ENCODE measurements around the gene FRAS1.

DNA sequence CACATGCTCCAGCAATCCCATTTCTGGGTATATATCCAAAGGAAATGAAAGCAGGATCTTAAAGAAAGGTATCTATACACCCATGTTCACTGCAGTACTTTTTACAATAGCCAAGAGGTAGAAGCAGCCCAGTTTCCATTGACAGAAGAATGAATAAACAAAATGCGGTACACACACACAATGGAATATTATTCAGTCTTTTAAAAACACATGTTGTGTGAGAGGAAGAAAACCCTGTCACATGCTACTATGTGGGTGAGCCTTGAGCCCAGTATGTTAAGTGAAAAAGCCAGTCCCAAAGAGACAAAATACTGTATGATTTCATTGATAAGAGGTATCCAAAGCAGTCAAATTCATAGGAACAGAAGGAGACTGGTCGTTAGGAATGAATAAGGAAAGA, 500.7 kb downstream of the FRAS1 start:
- TF ChIP-seq, protein P1, sequence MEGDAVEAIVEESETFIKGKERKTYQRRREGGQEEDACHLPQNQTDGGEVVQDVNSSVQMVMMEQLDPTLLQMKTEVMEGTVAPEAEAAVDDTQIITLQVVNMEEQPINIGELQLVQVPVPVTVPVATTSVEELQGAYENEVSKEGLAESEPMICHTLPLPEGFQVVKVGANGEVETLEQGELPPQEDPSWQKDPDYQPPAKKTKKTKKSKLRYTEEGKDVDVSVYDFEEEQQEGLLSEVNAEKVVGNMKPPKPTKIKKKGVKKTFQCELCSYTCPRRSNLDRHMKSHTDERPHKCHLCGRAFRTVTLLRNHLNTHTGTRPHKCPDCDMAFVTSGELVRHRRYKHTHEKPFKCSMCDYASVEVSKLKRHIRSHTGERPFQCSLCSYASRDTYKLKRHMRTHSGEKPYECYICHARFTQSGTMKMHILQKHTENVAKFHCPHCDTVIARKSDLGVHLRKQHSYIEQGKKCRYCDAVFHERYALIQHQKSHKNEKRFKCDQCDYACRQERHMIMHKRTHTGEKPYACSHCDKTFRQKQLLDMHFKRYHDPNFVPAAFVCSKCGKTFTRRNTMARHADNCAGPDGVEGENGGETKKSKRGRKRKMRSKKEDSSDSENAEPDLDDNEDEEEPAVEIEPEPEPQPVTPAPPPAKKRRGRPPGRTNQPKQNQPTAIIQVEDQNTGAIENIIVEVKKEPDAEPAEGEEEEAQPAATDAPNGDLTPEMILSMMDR (IDR thresholded peaks at IDR 0.05) = no peak
- no peak for TF ChIP-seq POLR2A (IDR thresholded peaks at IDR 0.05)

Data from Peyer's patch (tissue), 4 donors.